GM23248 (cell line): Measurements from ENCODE around the gene HUS1B. TPM values are rescaled to one million over a fixed set of nuclear protein-coding genes. Genes with fewer than 3 reads are reported as not detected.

ENCODE experiments used
- DNase-seq: peaks from one replicate; pipeline ENCODE4 v3.0.0-alpha.2; 2015
- H2AFZ ChIP-seq: fragments of 200-600 bp; sonication (generic); 2 replicates; pipeline ENCODE4 v1.6.1; 2016; ENCODE audit warnings: antibody characterized with exemption
- H3F3A ChIP-seq: fragments of 200-600 bp; sonication (generic); 2 replicates; pipeline ENCODE4 v1.6.1; 2016; ENCODE audit warnings: mild to moderate bottlenecking, antibody characterized with exemption, mixed run types; ENCODE audit not compliant: insufficient read depth
- H3K27ac ChIP-seq: fragments of 200-600 bp; sonication (generic); 2 replicates; pipeline ENCODE4 v1.5.1; 2016; ENCODE audit warnings: mild to moderate bottlenecking
- H3K27me3 ChIP-seq: fragments of 200-600 bp; sonication (generic); replicated peaks from 2 replicates; pipeline ENCODE4 v1.6.1; 2016; ENCODE audit warnings: mild to moderate bottlenecking; ENCODE audit not compliant: insufficient read depth
- H3K36me3 ChIP-seq: fragments of 200-600 bp; sonication (generic); 2 replicates; pipeline ENCODE4 v1.6.1; 2016; ENCODE audit warnings: low read depth, mild to moderate bottlenecking
- H3K4me1 ChIP-seq: fragments of 200-600 bp; sonication (generic); 2 replicates; pipeline ENCODE4 v1.6.1; 2016; ENCODE audit warnings: mild to moderate bottlenecking; ENCODE audit not compliant: insufficient read depth
- H3K4me2 ChIP-seq: fragments of 200-600 bp; sonication (generic); one replicate; pipeline ENCODE4 v1.6.1; 2016; ENCODE audit warnings: mild to moderate bottlenecking; ENCODE audit not compliant: unreplicated experiment
- H3K4me3 ChIP-seq: fragments of 200-600 bp; sonication (generic); 2 replicates; pipeline ENCODE4 v1.5.1; 2016; ENCODE audit warnings: mild to moderate bottlenecking
- H3K79me2 ChIP-seq: fragments of 200-600 bp; sonication (generic); 2 replicates; pipeline ENCODE4 v1.6.1; 2016; ENCODE audit warnings: mild to moderate bottlenecking; ENCODE audit not compliant: insufficient read depth
- H3K9ac ChIP-seq: fragments of 200-600 bp; sonication (generic); 2 replicates; pipeline ENCODE4 v1.6.1; 2016; ENCODE audit warnings: mild to moderate bottlenecking
- H3K9me2 ChIP-seq: fragments of 200-600 bp; sonication (generic); 2 replicates; pipeline ENCODE4 v1.6.1; 2016; ENCODE audit warnings: mixed run types, mild to moderate bottlenecking, moderate library complexity; ENCODE audit not compliant: insufficient read depth
- H3K9me3 ChIP-seq: fragments of 200-600 bp; sonication (generic); one replicate; pipeline ENCODE4 v1.6.1; 2017; ENCODE audit warnings: low read depth
- H4K20me1 ChIP-seq: fragments of 200-600 bp; sonication (generic); 2 replicates; pipeline ENCODE4 v1.6.0; 2016; ENCODE audit not compliant: insufficient read depth
- EZH2 ChIP-seq: fragments of 200-600 bp; sonication (generic); IDR thresholded peaks from 2 replicates; pipeline ENCODE4 v1.6.1; 2018; ENCODE audit warnings: antibody characterized with exemption, mild to moderate bottlenecking; ENCODE audit not compliant: insufficient read depth, poor library complexity, severe bottlenecking
- EZH2phosphoT487 ChIP-seq: fragments of 200-600 bp; sonication (generic); IDR thresholded peaks from 2 replicates; pipeline ENCODE4 v1.6.1; 2018; ENCODE audit warnings: antibody characterized with exemption, moderate library complexity, mild to moderate bottlenecking, low read depth; ENCODE audit not compliant: insufficient read depth
- WGBS, 2 experiments: methylation state at CpG; one replicate each; pipeline ENCODE4 v1.1.6; 2015 to 2017; ENCODE audit warnings: low lambda C conversion rate in 2 of 2, low coverage in 1 of 2; ENCODE audit errors: missing lambda C conversion rate in 2 of 2; 5-methylcytosine and 5-hydroxymethylcytosine counted together
- in situ Hi-C: fragments of 300-500 bp; cut with MboI; formaldehyde crosslinking; loops from 2 replicates; pipeline ENCODE4 v1.15.0; 2020
- polyA plus RNA-seq: library from polyadenylated mRNA; unstranded; fragments of >200 nt; fragmentation: Nextera tagmentation; extraction: Ambion mirVana; gene quantifications from 2 replicates; pipeline ENCODE4 v1.2.1, GENCODE V29; 2016
- total RNA-seq: library from RNA; depleted of rRNA; stranded (reverse); fragments of >200 nt; shearing (Covaris generic); gene quantifications from 2 replicates; pipeline ENCODE4 v1.2.3, GENCODE V29; 2014; rRNA removed

Gene HUS1B
- 0.32 TPM in 1 of 2 replicates, not detected in the other for total RNA-seq
- not detected in 2 replicates for polyA plus RNA-seq

- Histone ChIP-seq H3K36me3 (no peaks in the 10 kb centered on the region), H2AFZ (no peak within 1 kb of the TSS), H3K4me2 (no peak within 1 kb of the TSS), H3K79me2 (peaks cover 59% of the 10 kb centered on the region), H3K9me3 (no peaks in the 10 kb centered on the region), H3K4me1 (0 out of 2 replicates have a peak, but pooled peaks cover 7% of the 10 kb centered on the region), H3K9me2 (no peaks in the 10 kb centered on the region; the same call in 1 of the 2 replicates), H3F3A (no peaks in the 10 kb centered on the region), H3K4me3 (no peak within 1 kb of the TSS), H3K27ac (no peak within 1 kb of the TSS), H3K9ac (no peak within 1 kb of the TSS), H4K20me1 (no peaks in the 10 kb centered on the region; the same call in 1 of the 2 replicates), H3K27me3 (no peaks in the 10 kb centered on the region)
- 96 to 97% methylated on average over 58 to 73 of the region's 73 CpGs for WGBS, 2 experiments
- TF ChIP-seq EZH2 (no peak), EZH2phosphoT487 (no peak)
- in situ Hi-C loops: no loop called here
- DNase-seq: no peak
Measured at GRCh38 chr6:656460-657252, at the start of gene HUS1B. Gene HUS1B (minus strand): TSS chr6:657100. CDS start chr6:656944, 156 bp downstream.

GRCh38 chr6:706146-706545 lies 49.2 kb upstream of the HUS1B start:
- Histone ChIP-seq H2AFZ (no peak overlapping the region), H3K36me3 (no peaks in the 10 kb centered on the region), H3K9me2 (no peaks in the 10 kb centered on the region), H3K27me3 (no peaks in the 10 kb centered on the region), H3K9ac (no peak overlapping the region), H3K27ac (no peak overlapping the region), H3K4me1 (no peaks in the 10 kb centered on the region), H3K4me3 (no peak overlapping the region), H3K79me2 (no peaks in the 10 kb centered on the region), H3F3A (peaks cover 4% of the 10 kb centered on the region; the same call in 1 of the 2 replicates), H3K9me3 (no peaks in the 10 kb centered on the region), H3K4me2 (no peak overlapping the region), H4K20me1 (no peaks in the 10 kb centered on the region)
- no peak for TF ChIP-seq EZH2phosphoT487
- TF ChIP-seq EZH2: no peak
- WGBS, 2 experiments: 66% methylated on average over 6 of the region's 6 CpGs
- in situ Hi-C loops: no loop called here
- DNase-seq: peak; percentile 11

GRCh38 chr6:705047-705446 lies 48.1 kb upstream of the HUS1B start:
- no peak overlapping the region for H3K27ac ChIP-seq
- in situ Hi-C loops: no loop called here
- 40 to 50% methylated on average over 4 of the region's 4 CpGs for WGBS, 2 experiments

GRCh38 chr6:704046-704445 lies 47.1 kb upstream of the HUS1B start:
- Histone ChIP-seq H4K20me1 (no peaks in the 10 kb centered on the region), H3K79me2 (no peaks in the 10 kb centered on the region), H3K9me3 (no peaks in the 10 kb centered on the region), H3K4me2 (no peak overlapping the region), H3K4me1 (no peaks in the 10 kb centered on the region), H3K36me3 (no peaks in the 10 kb centered on the region), H3K9ac (no peak overlapping the region), H3K4me3 (no peak overlapping the region), H2AFZ (no peak overlapping the region), H3K9me2 (no peaks in the 10 kb centered on the region), H3F3A (no peaks in the 10 kb centered on the region), H3K27me3 (no peaks in the 10 kb centered on the region), H3K27ac (no peak overlapping the region)
- no peak for TF ChIP-seq EZH2phosphoT487
- TF ChIP-seq EZH2: no peak
- DNase-seq: no peak
- in situ Hi-C loops: no loop called here
- 89 to 92% methylated on average over 6 of the region's 6 CpGs for WGBS, 2 experiments

More at GRCh38 chr6:705047-705446, 48.1 kb upstream of the HUS1B start:
- Histone ChIP-seq H3K9me3 (no peaks in the 10 kb centered on the region), H3K4me1 (no peaks in the 10 kb centered on the region), H4K20me1 (no peaks in the 10 kb centered on the region), H3K27me3 (no peaks in the 10 kb centered on the region), H3F3A (peaks cover 3% of the 10 kb centered on the region; the same call in 1 of the 2 replicates), H3K9me2 (no peaks in the 10 kb centered on the region), H3K36me3 (no peaks in the 10 kb centered on the region), H3K4me2 (no peak overlapping the region), H2AFZ (no peak overlapping the region), H3K9ac (no peak overlapping the region), H3K79me2 (no peaks in the 10 kb centered on the region), H3K4me3 (no peak overlapping the region)
- DNase-seq: no peak
- no peak for TF ChIP-seq EZH2phosphoT487
- no peak for TF ChIP-seq EZH2
